Renal pelvis (tissue), 12 donors: ENCODE data around the gene OR5AC2. TPM values are rescaled to one million over a fixed set of nuclear protein-coding genes. Genes with fewer than 3 reads are reported as not detected.

Source experiments
- DNase-seq: peaks from one replicate; pipeline ENCODE4 v3.0.0-alpha.2; 2013
- long read RNA-seq, 16 experiments: transcript quantifications; one replicate each; lab custom pipeline, GENCODE V29; 2026
- polyA plus RNA-seq, 3 donors: library from polyadenylated mRNA; unstranded; fragments of 120-200 nt; gene quantifications; one replicate each; pipeline ENCODE4 v1.2.1, GENCODE V29; 2013; ENCODE audit not compliant: insufficient read length in 3 of 3

OR5AC2 gene
- not detected for polyA plus RNA-seq
- long read RNA-seq, donor 1: 0 reads
- long read RNA-seq, donor 2: 0 reads
- long read RNA-seq, donor 3: 0 reads
- long read RNA-seq, donor 4: 0 reads
- long read RNA-seq, donor 5: 0 reads
- long read RNA-seq, donor 6: 0 reads
- long read RNA-seq, donor 7: 0 reads
- long read RNA-seq, donor 8: 0 reads
- long read RNA-seq, donor 9: 0 reads
- long read RNA-seq, donor 10: 0 reads
- long read RNA-seq, donor 11: 0 reads
- long read RNA-seq, donor 12: 0 reads
- long read RNA-seq, donor 13: 0 reads
- long read RNA-seq, donor 14: 0 reads
- long read RNA-seq, donor 15: 0 reads
- long read RNA-seq, donor 16: 0 reads

GRCh38 chr3:98086873-98087272, at the start of gene OR5AC2:
OR5AC2 (plus strand) TSS chr3:98087173; CDS start chr3:98087173, 0 bp downstream.
- DNase-seq: no peak

GRCh38 chr3:98038286-98038685, 48.7 kb upstream of the OR5AC2 start:
- DNase-seq: no peak

- DNase-seq: no peak
Observed at GRCh38 chr3:98038876-98039275, 48.1 kb upstream of the OR5AC2 start.

- peak; percentile 83 for DNase-seq
Observed at GRCh38 chr3:98039322-98040024, 47.5 kb upstream of the OR5AC2 start.

DNA sequence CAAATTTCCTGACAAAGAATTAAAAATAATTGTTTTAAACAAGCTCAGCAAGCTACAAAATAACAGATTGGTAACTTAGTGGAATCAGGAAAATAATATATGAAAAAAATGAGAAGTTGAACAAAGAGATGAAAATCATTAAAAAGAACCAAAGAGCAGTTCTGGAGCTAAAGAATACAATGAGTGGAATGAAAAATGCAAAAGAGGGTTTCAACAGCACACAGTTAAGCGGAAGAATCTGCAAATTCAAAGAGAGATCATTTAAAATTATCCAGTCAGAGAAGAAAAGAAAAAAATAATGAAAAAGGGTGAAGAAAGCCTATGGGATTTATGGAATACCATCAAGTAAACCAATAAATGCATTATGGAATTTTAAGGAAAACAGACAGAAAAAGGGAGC, 45.6 kb upstream of the OR5AC2 start:
- no peak for DNase-seq

DNA sequence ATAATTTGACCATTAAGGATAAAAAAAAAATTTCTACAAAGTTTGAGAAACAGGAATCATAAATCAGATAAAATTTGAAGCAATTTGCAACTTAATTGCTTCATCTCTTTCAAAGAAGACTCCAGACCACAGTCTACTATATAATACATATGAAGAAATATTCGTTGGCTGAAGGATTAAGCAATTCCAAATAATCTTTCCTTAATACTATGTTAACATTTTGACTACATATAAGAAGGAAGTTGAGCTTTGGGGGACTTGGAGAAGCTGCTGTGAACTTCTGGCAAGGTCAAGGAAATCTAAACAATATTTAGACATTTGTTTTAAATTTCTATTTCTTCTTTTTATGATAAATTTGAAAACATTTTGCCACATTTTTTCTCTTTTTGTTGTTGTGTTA, 38.4 kb upstream of the OR5AC2 start:
- DNase-seq: no peak

GRCh38 chr3:98049271-98049670, 37.7 kb upstream of the OR5AC2 start:
- DNase-seq: no peak

DNA sequence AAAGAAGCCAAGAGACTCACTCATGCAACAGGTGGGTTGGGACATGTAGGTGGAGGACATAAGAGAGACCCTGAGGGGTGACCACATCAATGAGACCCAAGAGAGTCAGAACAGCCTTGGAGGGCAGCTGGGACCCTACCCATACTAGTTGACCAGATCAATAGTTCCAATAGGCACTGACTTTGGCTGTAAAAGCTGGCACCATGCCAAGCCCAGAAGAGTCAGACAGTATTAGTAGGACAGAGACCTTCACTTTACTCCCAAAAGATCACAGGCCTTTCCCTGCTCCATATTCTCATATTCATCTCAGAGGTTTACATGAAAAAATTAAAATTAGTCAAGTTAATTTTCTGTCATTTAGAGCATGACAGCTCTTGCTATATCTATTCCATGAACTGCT, 30.9 kb upstream of the OR5AC2 start:
- no peak for DNase-seq

- DNase-seq: no peak
Observed at GRCh38 chr3:98057631-98058030, 29.3 kb upstream of the OR5AC2 start.

DNA sequence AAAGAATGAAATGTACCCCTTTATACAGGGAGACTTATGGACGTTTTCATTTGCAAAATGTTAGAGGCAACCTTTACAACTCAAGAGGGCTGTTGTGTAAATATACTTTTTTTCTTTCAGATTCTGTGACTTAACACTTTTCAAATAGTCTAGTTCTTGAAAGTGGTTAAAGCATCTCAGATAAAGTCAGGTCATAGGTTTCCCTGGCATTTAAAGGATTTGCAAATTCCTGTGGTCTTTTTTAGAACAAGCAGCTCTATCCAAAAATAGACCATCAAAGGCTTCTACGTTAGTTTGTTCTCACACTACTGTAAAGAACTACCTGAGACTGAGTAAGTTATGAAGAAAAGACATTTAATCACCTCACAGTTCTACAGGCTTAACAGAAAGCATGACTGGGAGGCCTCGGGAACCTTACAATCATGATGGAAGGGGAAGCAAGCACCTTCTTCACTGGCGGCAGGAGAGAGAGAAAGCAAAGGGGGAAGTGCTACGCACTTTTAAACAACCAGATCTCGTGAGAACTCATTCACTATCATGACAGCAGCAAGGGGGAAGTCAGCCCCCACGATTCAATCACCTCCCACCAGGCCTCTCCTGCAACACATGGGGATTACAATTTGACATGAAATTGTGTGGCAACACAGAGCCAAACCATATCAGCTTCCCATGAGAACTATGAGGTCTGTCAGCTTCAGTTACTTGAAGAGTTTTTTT, 28.6 kb upstream of the OR5AC2 start:
- no peak for DNase-seq

- DNase-seq: no peak
Observed at GRCh38 chr3:98068824-98069223, 18.1 kb upstream of the OR5AC2 start.

- DNase-seq: no peak
Observed at GRCh38 chr3:98070840-98071239, 16.1 kb upstream of the OR5AC2 start.

GRCh38 chr3:98073486-98073885, 13.5 kb upstream of the OR5AC2 start:
- no peak for DNase-seq

GRCh38 chr3:98095882-98096281, 8.9 kb downstream of the OR5AC2 start:
- DNase-seq: no peak

GRCh38 chr3:98099848-98100247, 12.9 kb downstream of the OR5AC2 start:
- DNase-seq: no peak

- no peak for DNase-seq
Observed at GRCh38 chr3:98108162-98108561, 21.2 kb downstream of the OR5AC2 start.

DNA sequence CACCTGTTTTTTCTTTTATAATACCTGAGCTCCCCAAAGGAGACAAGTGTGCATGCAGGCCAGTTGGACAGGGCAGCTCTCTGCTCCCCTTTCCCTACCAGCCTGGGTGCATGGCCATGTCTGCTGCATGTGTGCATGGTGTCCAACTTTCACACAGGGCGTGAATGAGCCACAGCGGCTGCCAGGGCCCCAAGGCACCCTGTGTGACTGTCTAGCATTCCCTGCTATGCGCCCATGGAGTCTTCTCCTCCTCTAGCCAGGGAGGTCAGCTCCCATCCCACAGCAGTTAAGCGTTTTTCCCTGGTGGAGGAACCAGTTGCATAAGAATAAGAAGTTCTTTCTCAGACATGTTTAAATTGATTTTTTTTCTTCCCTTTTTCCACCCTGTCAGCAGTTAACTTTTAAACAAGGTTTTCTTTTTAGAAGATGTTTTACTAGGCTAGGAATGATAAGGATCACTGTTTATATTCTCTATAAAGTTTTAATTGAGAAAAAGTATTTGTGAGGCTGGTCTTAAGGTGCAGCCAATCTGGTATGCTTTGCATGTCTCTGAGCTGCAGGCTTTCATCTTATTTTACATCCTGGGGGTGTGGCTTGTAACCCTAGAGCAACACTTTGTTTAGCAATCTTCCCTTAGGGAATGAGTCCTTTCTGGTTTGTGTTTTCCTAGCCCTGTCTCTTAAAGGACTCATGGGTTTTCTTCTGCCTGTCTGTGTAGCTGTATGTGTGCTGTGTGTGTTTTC, 23.0 kb downstream of the OR5AC2 start:
- DNase-seq: no peak

DNA sequence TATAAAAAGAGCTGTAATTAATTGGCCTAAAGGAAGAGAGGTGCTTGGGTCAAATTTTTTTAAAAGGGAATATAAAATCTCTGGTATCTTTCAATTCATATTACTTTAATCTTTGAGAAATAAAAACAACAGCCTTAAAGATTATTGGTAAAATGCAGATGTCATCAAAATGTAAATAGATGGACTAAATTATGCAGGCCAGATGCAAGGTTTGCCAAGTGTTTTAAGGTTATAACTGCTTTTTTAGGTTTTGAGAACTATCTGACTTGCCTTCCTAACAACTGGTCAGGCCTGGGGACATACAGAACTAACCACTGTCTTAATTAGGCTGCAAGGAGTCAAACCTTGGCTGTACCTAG, 23.6 kb downstream of the OR5AC2 start:
- no peak for DNase-seq

GRCh38 chr3:98114264-98114663, 27.3 kb downstream of the OR5AC2 start:
- DNase-seq: no peak

DNA sequence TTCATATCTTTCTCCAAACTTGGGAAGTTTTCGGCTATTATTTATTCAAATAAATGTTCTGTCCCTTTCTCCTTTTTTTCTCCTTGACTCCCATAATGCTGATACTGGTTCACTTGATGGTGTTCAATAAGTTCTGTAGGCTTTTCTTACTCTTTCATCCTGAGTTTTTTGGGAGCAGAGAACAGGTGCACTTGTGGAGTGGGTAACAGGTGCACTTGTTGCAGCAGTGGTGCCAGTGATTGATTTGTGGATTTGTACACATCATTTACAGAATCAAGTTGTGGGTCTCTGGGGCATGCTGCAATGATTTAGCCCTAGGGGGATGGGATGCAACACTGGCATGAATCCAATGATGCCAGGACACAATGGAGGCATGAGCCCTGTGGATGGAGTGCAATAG, 28.7 kb downstream of the OR5AC2 start:
- no peak for DNase-seq

DNA sequence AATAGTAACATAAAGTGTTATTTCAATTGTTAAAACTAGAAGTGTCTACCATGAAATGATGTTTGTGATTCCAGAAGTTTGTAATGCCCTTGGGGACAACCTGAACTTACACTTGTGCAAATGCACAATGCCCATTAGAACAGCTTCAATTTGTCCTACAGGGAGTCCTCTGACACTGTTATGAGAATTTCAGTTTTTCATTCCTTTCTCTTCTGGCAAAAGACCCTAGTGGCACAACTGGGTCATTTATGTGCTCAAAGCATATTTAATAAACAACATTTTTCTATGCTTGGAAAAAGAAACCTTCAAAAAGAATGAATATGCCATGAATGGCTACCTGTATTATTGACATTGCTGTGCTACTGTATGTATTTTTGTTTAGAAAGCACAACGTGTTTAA, 43.4 kb downstream of the OR5AC2 start, which contains the start of gene OR5H1:
TSS of gene OR5H1 (plus strand) at position 301 of the 400 bp plus-strand sequence. CDS start 1,977 bp downstream, outside the sequence.
- DNase-seq: no peak

GRCh38 chr3:98136631-98137030, 49.7 kb downstream of the OR5AC2 start:
- DNase-seq: no peak
